GM12865 (cell line): Measurements from ENCODE around the gene CUX1.

Source experiments
- DNase-seq: peaks from one replicate; pipeline ENCODE4 v3.0.0; 2010; ENCODE audit warnings: low read depth
- H3K4me3 ChIP-seq: 2 replicates; pipeline ENCODE4 v1.5.1; 2011; ENCODE audit warnings: mild to moderate bottlenecking, low read depth, low read length, control low read depth
- CTCF ChIP-seq: IDR thresholded peaks from 2 replicates; pipeline ENCODE4 v1.5.1; 2011; ENCODE audit warnings: low read length, control low read depth, low read depth, inconsistent platforms; ENCODE audit not compliant: insufficient read depth; ENCODE audit errors: missing control alignments

CUX1 gene

GRCh38 chr7:102198417-102198956, 381.1 kb downstream of the CUX1 start:
- TF ChIP-seq CTCF: no peak
- DNase-seq: no peak
- H3K4me3 ChIP-seq: no peak overlapping the region

GRCh38 chr7:102201576-102201975, 384.1 kb downstream of the CUX1 start:
- DNase-seq: no peak
- TF ChIP-seq CTCF: no peak

GRCh38 chr7:102202556-102202955, 385.1 kb downstream of the CUX1 start:
- H3K4me3 ChIP-seq: no peak overlapping the region
- DNase-seq: no peak
- TF ChIP-seq CTCF: no peak

More at GRCh38 chr7:102201576-102201975, 384.1 kb downstream of the CUX1 start:
- no peak overlapping the region for H3K4me3 ChIP-seq

GRCh38 chr7:102203218-102203617, 385.8 kb downstream of the CUX1 start:
- TF ChIP-seq CTCF: no peak
- H3K4me3 ChIP-seq: no peak overlapping the region
- DNase-seq: no peak

- no peak for DNase-seq
- no peak for TF ChIP-seq CTCF
- H3K4me3 ChIP-seq: no peak overlapping the region
Observed at GRCh38 chr7:102204212-102204611, 386.8 kb downstream of the CUX1 start.

- DNase-seq: no peak
- no peak for TF ChIP-seq CTCF
- no peak overlapping the region for H3K4me3 ChIP-seq
Observed at GRCh38 chr7:102205915-102206314, 388.5 kb downstream of the CUX1 start.

- H3K4me3 ChIP-seq: no peak overlapping the region
- TF ChIP-seq CTCF: no peak
- no peak for DNase-seq
Observed at GRCh38 chr7:102208826-102209225, 391.4 kb downstream of the CUX1 start.
